Measurements from ENCODE around the gene MEGF9.

GRCh38 chr9:120610975-120611689 lies 103.1 kb downstream of the MEGF9 start:
- TF ChIP-seq CTCF (IDR thresholded peaks at IDR 0.05; ENCODE audit: low read depth, low read length) = no peak
- TF ChIP-seq EZH2phosphoT487 (IDR thresholded peaks at IDR 0.05; ENCODE audit: low read depth) = no peak
